ENCODE data around the gene TSEN2.
"Not testable (repeated sequence)": the region's sequence is repeated elsewhere in the genome, so short reads cannot be mapped to it uniquely, and the experiment has no call there.

TSEN2 gene

GRCh38 chr3:12472796-12473195 is 11.5 kb upstream of the TSEN2 start:
- no peak for DNase-seq

DNA sequence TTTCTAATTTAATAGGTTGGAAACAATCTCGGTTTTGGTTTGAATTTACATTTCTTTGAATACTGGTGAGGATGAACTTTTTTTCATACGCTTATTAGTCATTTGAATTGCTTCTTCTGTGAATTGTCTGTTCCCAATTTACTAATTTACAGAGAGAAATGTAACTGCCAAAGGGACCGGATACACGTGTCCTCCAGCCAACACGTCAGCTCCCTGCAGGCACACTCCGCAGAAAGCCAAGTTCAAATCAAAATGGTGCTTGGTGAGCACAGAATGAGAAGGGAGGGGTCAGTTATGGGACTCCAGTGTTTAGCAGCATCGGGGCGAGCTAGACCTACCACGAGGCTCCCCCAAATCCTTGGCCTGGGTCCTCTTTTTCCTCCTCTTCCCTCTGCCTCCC is 10.8 kb upstream of the TSEN2 start:
- DNase-seq, result no peak

DNA sequence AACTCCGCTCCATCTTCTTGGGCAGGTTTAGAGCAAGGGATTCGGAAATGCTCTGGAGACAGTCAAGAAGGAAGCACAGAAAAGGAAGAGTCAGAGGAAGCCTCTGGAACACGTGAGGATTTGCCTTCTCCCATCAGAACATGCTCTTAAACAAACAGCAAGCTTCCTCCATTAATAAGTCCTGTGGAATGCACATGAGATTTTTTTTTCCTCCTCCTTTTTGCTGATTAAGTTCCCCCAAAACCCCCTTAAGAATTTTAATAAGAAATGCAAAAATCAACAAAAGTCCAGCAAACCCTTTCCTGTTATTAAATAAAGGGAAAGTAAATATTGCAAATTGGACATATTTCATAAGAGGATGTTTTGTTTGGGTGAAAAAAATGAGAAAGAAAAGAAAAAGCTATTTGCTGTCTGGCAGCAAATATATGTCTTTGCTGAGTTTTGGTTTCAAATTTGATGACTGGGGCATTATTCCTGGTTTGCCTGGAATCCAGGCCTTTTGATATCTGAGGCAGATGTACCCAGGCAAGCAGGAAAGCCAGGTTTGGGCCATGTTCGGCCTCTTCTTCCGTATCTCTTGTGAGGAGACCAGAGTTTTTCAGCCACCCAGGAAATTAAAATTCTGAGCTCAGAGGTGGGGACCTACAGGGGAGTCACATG is 7.9 kb upstream of the TSEN2 start:
- no peak for DNase-seq

DNA sequence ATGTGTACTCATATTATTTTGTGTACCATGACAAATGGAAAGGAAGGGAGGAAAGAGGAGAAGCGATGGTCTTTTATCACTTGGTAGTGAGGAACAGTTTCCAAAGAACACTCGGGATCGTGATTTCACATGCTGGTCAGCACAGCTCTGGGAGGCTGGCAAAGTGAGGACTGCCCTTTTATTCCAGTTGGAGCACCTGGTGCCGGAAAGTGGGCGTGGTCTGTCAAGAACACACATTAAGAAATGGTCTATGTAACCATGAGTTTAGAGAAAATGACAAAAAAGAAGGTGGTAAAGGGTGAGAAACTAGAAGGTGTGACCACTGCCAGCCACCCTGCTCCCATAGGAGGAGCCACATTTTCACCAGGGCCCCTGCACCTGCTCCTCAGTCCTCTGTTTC is 7.0 kb upstream of the TSEN2 start:
- no peak for DNase-seq

DNA sequence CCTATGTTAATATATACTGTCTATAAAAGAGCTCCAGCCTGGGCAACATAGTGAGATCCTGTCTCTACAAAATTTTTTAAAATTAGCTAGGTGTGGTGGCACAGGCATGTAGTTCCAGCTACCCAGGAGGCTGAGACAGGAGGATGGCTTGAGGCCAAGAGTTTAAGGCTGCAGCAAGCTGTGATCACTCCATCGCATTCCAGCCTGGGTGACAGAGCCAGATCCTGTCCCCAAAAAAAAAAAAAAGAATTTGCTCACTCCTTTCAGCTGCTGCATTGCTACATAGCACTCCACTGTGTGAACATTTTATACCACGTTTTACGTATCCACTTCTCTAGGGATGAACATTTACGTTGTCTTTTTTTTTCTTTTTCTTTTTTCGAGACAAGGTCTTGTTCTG is 6.0 kb upstream of the TSEN2 start:
- DNase-seq, result no peak

- DNase-seq, result not testable (repeated sequence)
Measured at GRCh38 chr3:12479198-12479597, 5.1 kb upstream of the TSEN2 start.

DNA sequence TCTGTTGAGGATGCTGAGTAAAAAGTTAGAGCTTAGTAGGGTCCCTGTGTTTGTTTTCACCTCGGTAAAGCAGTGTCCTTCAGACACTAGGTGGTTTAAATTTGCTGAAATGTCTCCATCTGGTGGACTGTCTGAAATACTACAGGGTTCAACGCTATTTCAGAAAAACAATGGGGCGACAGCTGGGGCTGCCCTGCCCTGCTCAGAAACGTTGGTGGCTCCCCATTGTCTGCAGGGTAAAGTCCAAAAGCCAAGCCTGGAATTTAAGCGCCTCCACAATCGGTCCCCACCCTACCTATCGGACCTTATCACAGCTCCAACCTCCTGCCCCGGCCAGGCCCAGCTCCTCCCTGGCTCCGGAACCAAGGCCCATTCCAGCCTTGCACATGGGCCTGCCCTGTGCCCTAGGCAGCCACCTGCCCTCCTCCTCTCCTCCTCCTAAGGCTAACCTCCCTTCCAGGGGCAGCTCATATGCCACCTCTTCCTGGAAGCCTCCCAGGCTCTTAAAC is 4.3 kb upstream of the TSEN2 start:
- no peak for DNase-seq

DNA sequence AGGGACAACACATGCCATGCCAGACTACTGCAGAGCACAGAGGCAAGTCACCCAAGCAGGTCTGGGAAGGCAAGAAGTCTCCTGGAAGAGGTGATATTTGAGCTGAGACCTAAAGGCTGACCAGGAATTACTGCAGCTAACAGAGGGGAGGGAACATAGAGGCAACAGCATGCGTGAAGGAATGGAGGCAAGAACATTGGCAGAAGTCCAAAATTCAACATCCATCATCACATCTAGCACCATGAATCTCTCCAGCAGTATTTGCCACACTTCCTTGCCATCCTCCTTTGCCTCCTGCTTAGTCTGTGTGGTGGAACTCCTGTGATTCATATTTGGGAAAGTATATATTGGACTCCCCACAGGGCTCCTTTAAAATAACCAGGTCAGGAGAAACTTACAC is 870 bp upstream of the TSEN2 start:
- no peak for DNase-seq

DNA sequence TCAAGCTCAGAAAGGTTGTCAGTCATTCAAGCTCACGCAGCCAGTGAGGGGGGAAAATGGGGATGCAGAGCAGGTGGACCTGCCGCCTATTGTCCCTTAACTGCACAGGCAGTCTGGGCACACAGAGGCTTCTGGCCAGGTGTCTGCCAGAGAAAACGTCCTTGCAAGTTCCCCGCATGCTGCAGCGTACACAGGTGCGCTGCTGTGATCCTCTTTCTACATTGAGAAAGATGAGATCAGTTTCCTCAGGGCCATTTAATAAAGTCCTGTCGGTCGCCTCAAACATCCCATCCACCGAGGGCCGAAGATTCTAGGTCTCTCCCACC is 445 bp upstream of the TSEN2 start:
- DNase-seq, result no peak

- no peak for DNase-seq
Measured at GRCh38 chr3:12484983-12485327, 675 bp downstream of the TSEN2 start.

DNA sequence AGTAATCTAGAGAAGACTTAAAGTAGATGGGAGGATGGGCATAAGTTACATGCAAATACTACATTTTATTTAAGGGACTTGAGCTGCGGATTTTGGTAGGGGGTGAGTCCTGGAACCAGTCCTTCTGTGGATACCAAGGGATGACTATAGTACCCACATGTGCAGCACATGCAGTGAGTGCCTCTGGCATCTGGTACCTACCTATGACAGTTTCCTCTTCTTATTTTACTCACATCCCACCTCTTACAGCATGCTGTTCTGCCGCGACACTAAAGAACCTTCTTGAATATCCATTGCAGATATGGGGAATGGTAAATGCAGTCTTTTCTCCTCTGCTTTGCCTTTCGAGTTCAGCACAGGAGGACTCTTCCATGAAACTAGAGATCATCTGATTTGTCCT is 1.7 kb downstream of the TSEN2 start:
- DNase-seq, result no peak

GRCh38 chr3:12486916-12487315 is 2.6 kb downstream of the TSEN2 start:
- DNase-seq, result no peak

- DNase-seq, result no peak
Measured at GRCh38 chr3:12487336-12487735, 3.1 kb downstream of the TSEN2 start.

- no peak for DNase-seq
Measured at GRCh38 chr3:12487786-12488185, 3.5 kb downstream of the TSEN2 start.

DNA sequence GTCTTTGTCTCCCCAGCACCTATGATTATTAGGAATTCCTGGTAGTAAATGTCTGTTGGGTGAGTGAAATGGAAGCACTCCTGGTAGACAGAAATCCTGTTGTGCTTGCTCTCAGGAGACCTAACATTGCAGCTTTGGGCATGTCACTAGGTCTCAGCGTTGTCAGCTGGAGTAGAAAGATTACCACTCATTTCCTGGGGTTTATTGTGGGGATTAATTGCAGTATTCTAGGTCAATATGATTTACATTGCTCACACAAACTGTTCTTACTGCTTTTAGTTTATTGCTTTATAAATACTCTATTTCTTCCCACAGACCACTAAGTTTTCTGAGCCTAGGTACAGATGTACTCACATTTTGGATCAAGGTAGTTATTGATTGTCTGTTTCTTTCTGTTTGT is 5.1 kb downstream of the TSEN2 start:
- no peak for DNase-seq

GRCh38 chr3:12489832-12490231 is 5.6 kb downstream of the TSEN2 start:
- no peak for DNase-seq

- DNase-seq, result no peak
Measured at GRCh38 chr3:12490547-12490946, 6.3 kb downstream of the TSEN2 start.

GRCh38 chr3:12495749-12496452 is 11.6 kb downstream of the TSEN2 start:
- DNase-seq, result no peak

DNA sequence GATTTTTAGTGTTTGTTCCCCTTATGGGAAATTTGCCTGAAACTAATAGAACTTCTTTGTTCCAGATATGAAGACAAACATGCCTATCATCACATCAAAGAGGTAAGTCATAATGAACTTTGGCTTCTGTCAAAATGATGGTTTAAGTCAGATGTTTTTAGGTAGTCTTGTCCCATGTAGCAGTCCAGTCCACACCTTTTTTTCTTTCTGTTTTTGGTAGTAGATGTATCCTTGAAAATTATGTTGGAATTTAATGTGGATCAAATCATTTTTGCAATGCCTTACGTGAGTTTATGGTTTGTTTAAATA is 12.1 kb downstream of the TSEN2 start:
- DNase-seq, result no peak

GRCh38 chr3:12499474-12499873 is 15.2 kb downstream of the TSEN2 start:
- DNase-seq, result no peak

GRCh38 chr3:12501360-12502020 is 17.2 kb downstream of the TSEN2 start:
- DNase-seq, result no peak

GRCh38 chr3:12503126-12503957 is 19.1 kb downstream of the TSEN2 start:
- DNase-seq, result no peak

DNA sequence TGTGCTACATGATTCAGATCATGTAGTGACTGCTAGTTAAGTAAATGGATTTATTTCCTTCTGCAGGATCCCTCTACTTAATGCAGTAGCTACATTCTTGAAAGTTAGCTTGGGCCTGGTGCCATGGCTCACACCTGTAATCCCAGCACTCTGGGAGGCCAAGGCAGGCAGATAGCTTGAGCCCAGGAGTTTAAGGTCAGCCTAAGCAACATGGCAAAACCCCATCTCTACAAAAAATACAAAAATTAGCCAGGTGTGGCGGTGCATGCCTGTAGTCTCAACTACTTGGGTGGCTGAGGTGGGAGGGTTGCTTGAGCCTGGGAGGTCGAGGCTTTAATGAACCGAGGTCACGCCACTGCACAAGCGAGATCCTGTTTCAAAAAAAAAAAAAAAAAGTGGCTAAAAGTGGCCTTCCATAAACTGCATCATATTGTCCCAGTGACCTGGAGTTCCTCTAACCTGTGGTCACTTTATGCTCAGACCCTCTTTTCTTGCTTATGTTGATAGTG is 22.0 kb downstream of the TSEN2 start:
- no peak for DNase-seq

Data from islet precursor cell (in vitro differentiated cells).